ENCODE measurements around the gene PRKG1.
"Not testable (repeated sequence)": the region's sequence is repeated elsewhere in the genome, so short reads cannot be mapped to it uniquely, and the experiment has no call there.

Gene PRKG1

GRCh38 chr10:51119441-51119840, 45.2 kb downstream of the PRKG1 start:
- no peak for DNase-seq

- no peak for DNase-seq
Measured at GRCh38 chr10:51121861-51122260, 47.6 kb downstream of the PRKG1 start.

GRCh38 chr10:51124852-51125251, 50.6 kb downstream of the PRKG1 start:
- no peak for DNase-seq

GRCh38 chr10:51125518-51125917, 51.2 kb downstream of the PRKG1 start:
- DNase-seq = no peak

GRCh38 chr10:51129946-51130544, 55.8 kb downstream of the PRKG1 start:
- DNase-seq = no peak

GRCh38 chr10:51137756-51138529, 63.7 kb downstream of the PRKG1 start:
- DNase-seq = no peak

- no peak for DNase-seq
Measured at GRCh38 chr10:51139176-51139575, 64.9 kb downstream of the PRKG1 start.

GRCh38 chr10:51141010-51141409, 66.7 kb downstream of the PRKG1 start:
- DNase-seq = no peak

GRCh38 chr10:51144161-51144781, 70.0 kb downstream of the PRKG1 start:
- no peak for DNase-seq

- DNase-seq = no peak
Measured at GRCh38 chr10:51145375-51145774, 71.1 kb downstream of the PRKG1 start.

- DNase-seq = no peak
Measured at GRCh38 chr10:51147644-51148399, 73.5 kb downstream of the PRKG1 start.

GRCh38 chr10:51156926-51157325, 82.6 kb downstream of the PRKG1 start:
- DNase-seq = no peak

GRCh38 chr10:51158832-51159231, 84.5 kb downstream of the PRKG1 start:
- DNase-seq = no peak

- no peak for DNase-seq
Measured at GRCh38 chr10:51159841-51160240, 85.6 kb downstream of the PRKG1 start.

- DNase-seq = no peak
Measured at GRCh38 chr10:51162002-51162401, 87.7 kb downstream of the PRKG1 start.

GRCh38 chr10:51163380-51164049, 89.2 kb downstream of the PRKG1 start:
- DNase-seq = not testable (repeated sequence)

- DNase-seq = no peak
Measured at GRCh38 chr10:51168086-51168815, 94.0 kb downstream of the PRKG1 start.

- DNase-seq = no peak
Measured at GRCh38 chr10:51169111-51169510, 94.8 kb downstream of the PRKG1 start.

GRCh38 chr10:51170518-51171245, 96.4 kb downstream of the PRKG1 start:
- DNase-seq = no peak

- no peak for DNase-seq
Measured at GRCh38 chr10:51171946-51172345, 97.7 kb downstream of the PRKG1 start.

- no peak for DNase-seq
Measured at GRCh38 chr10:51176976-51177695, 102.8 kb downstream of the PRKG1 start.

All from NCI-H2171 (cell line).